ENCODE results near the gene PDE6D.

The PDE6D gene

GRCh38 chr2:231718799-231719198 lies 62.3 kb downstream of the PDE6D start:
- H3K9me3 Mint-ChIP-seq, result no peaks in the 10 kb centered on the region
- peaks cover 57% of the 10 kb centered on the region for H3K4me1 Mint-ChIP-seq
- H3K27ac Mint-ChIP-seq, result no peak overlapping the region
- peaks cover 4% of the 10 kb centered on the region for H3K27me3 Mint-ChIP-seq (ENCODE audit: low read depth, poor library complexity)
- no peaks in the 10 kb centered on the region for H3K36me3 Mint-ChIP-seq (ENCODE audit: low read depth)
- no peak for DNase-seq
- H3K4me3 Mint-ChIP-seq, result no peak overlapping the region
- TF ChIP-seq CTCF (IDR thresholded peaks at IDR 0.05), result no peak

- H3K27ac Mint-ChIP-seq, result peak overlapping the region; percentile 95
- peaks cover 3% of the 10 kb centered on the region for H3K36me3 Mint-ChIP-seq (ENCODE audit: low read depth)
- TF ChIP-seq CTCF (IDR thresholded peaks at IDR 0.05), result no peak
- peak; percentile 34 for DNase-seq
- no peaks in the 10 kb centered on the region for H3K9me3 Mint-ChIP-seq
- peaks cover 6% of the 10 kb centered on the region for H3K27me3 Mint-ChIP-seq (ENCODE audit: low read depth, poor library complexity)
- H3K4me3 Mint-ChIP-seq, result peak overlapping the region; percentile 32
- peaks cover 62% of the 10 kb centered on the region for H3K4me1 Mint-ChIP-seq
Measured at GRCh38 chr2:231717281-231718171, 63.6 kb downstream of the PDE6D start.

- H3K4me3 Mint-ChIP-seq, result no peak overlapping the region
- TF ChIP-seq CTCF (IDR thresholded peaks at IDR 0.05), result no peak
Measured at GRCh38 chr2:231716666-231717280, 64.3 kb downstream of the PDE6D start.

GRCh38 chr2:231715988-231716616 lies 65.0 kb downstream of the PDE6D start:
- H3K4me1 Mint-ChIP-seq, result peaks cover 66% of the 10 kb centered on the region
- H3K27ac Mint-ChIP-seq, result no peak overlapping the region

More at GRCh38 chr2:231716666-231717280, 64.3 kb downstream of the PDE6D start:
- Mint-ChIP-seq H3K9me3 (no peaks in the 10 kb centered on the region), H3K4me1 (peaks cover 66% of the 10 kb centered on the region), H3K27ac (no peak overlapping the region), H3K36me3 (ENCODE audit: low read depth) (peaks cover 10% of the 10 kb centered on the region), H3K27me3 (ENCODE audit: low read depth, poor library complexity) (peaks cover 6% of the 10 kb centered on the region)
- DNase-seq, result no peak

GRCh38 chr2:231715499-231715837 lies 65.6 kb downstream of the PDE6D start:
- no peak for TF ChIP-seq CTCF (IDR thresholded peaks at IDR 0.05)
- Mint-ChIP-seq H3K4me3 (no peak overlapping the region), H3K4me1 (peaks cover 61% of the 10 kb centered on the region), H3K27ac (no peak overlapping the region), H3K27me3 (ENCODE audit: low read depth, poor library complexity) (peaks cover 2% of the 10 kb centered on the region), H3K36me3 (ENCODE audit: low read depth) (peaks cover 19% of the 10 kb centered on the region), H3K9me3 (no peaks in the 10 kb centered on the region)
- no peak for DNase-seq

More at GRCh38 chr2:231715988-231716616, 65.0 kb downstream of the PDE6D start:
- no peak for TF ChIP-seq CTCF (IDR thresholded peaks at IDR 0.05)
- no peaks in the 10 kb centered on the region for H3K9me3 Mint-ChIP-seq
- DNase-seq, result no peak
- no peak overlapping the region for H3K4me3 Mint-ChIP-seq
- H3K36me3 Mint-ChIP-seq (ENCODE audit: low read depth), result peaks cover 17% of the 10 kb centered on the region
- H3K27me3 Mint-ChIP-seq (ENCODE audit: low read depth, poor library complexity), result peaks cover 6% of the 10 kb centered on the region
